ENCODE results near the gene FAM236B.
"Not testable (repeated sequence)": the region's sequence is repeated elsewhere in the genome, so short reads cannot be mapped to it uniquely, and the experiment has no call there.

The FAM236B gene

GRCh38 chrX:72777467-72777790, 5.0 kb downstream of the FAM236B start:
- not testable (repeated sequence) for H3K4ac ChIP-seq (ENCODE audit: low read depth in 1 of 2, low read length in 2 of 2); H3K9ac ChIP-seq (ENCODE audit: low read length); DNase-seq; H3K4me1 ChIP-seq (ENCODE audit: control insufficient read depth, insufficient read depth, low read depth, low read length); H3K27ac ChIP-seq (ENCODE audit: low read length, poor library complexity, severe bottlenecking); H3K79me1 ChIP-seq (replicated peaks; ENCODE audit: low read length, poor library complexity, severe bottlenecking); H3K14ac ChIP-seq (ENCODE audit: low read length in 2 of 2); H2AFZ ChIP-seq (ENCODE audit: low read depth, low read length); H4K91ac ChIP-seq (ENCODE audit: low read length); H2BK15ac ChIP-seq (ENCODE audit: low read depth, poor library complexity, severe bottlenecking); H3K27me3 ChIP-seq (ENCODE audit: control insufficient read depth in 1 of 2, insufficient read depth in 1 of 2, low read length in 2 of 2); H2BK120ac ChIP-seq (ENCODE audit: low read depth, low read length); H3K36me3 ChIP-seq (ENCODE audit: control insufficient read depth in 1 of 2, insufficient read depth in 2 of 2, low read depth in 1 of 2, low read length in 2 of 2); H3K23ac ChIP-seq (ENCODE audit: low read length in 2 of 2); H2BK5ac ChIP-seq (ENCODE audit: low read depth, low read length, poor library complexity, severe bottlenecking); H3K4me2 ChIP-seq (ENCODE audit: low read length, poor library complexity, severe bottlenecking); H3K4me3 ChIP-seq (ENCODE audit: insufficient read depth in 1 of 2, low read depth in 1 of 2, low read length in 2 of 2); H2BK12ac ChIP-seq (ENCODE audit: low read length in 2 of 2); H3K9me3 ChIP-seq (ENCODE audit: control insufficient read depth, low read length); H3K18ac ChIP-seq (ENCODE audit: low read depth in 1 of 2, low read length in 2 of 2); H4K8ac ChIP-seq (ENCODE audit: low read length); H2AK5ac ChIP-seq (ENCODE audit: low read length, severe bottlenecking)
- no CpG with 5 or more reads among the region's 15 CpGs for WGBS

GRCh38 chrX:72776653-72777466, 5.6 kb downstream of the FAM236B start, which contains the start of gene DMRTC1B:
Gene DMRTC1B (plus strand): TSS chrX:72776890. CDS start chrX:72845136, 68,246 bp downstream.
- H3K4ac ChIP-seq (ENCODE audit: low read depth in 1 of 2, low read length in 2 of 2); H3K9ac ChIP-seq (ENCODE audit: low read length); H2BK15ac ChIP-seq (ENCODE audit: low read depth, poor library complexity, severe bottlenecking); H3K36me3 ChIP-seq (ENCODE audit: control insufficient read depth in 1 of 2, insufficient read depth in 2 of 2, low read depth in 1 of 2, low read length in 2 of 2); H3K27ac ChIP-seq (ENCODE audit: low read length, poor library complexity, severe bottlenecking); H3K23ac ChIP-seq (ENCODE audit: low read length in 2 of 2); H4K91ac ChIP-seq (ENCODE audit: low read length); H3K18ac ChIP-seq (ENCODE audit: low read depth in 1 of 2, low read length in 2 of 2); H3K4me3 ChIP-seq (ENCODE audit: insufficient read depth in 1 of 2, low read depth in 1 of 2, low read length in 2 of 2); H3K27me3 ChIP-seq (ENCODE audit: control insufficient read depth in 1 of 2, insufficient read depth in 1 of 2, low read length in 2 of 2); H3K9me3 ChIP-seq (ENCODE audit: control insufficient read depth, low read length); H2BK12ac ChIP-seq (ENCODE audit: low read length in 2 of 2); H3K14ac ChIP-seq (ENCODE audit: low read length in 2 of 2); DNase-seq; H3K4me2 ChIP-seq (ENCODE audit: low read length, poor library complexity, severe bottlenecking); H2AK5ac ChIP-seq (ENCODE audit: low read length, severe bottlenecking); H4K8ac ChIP-seq (ENCODE audit: low read length); H3K4me1 ChIP-seq (ENCODE audit: control insufficient read depth, insufficient read depth, low read depth, low read length); H2BK5ac ChIP-seq (ENCODE audit: low read depth, low read length, poor library complexity, severe bottlenecking); H2BK120ac ChIP-seq (ENCODE audit: low read depth, low read length); H2AFZ ChIP-seq (ENCODE audit: low read depth, low read length); H3K79me1 ChIP-seq (replicated peaks; ENCODE audit: low read length, poor library complexity, severe bottlenecking): not testable (repeated sequence)
- WGBS: no CpG with 5 or more reads among the region's 44 CpGs

- not testable (repeated sequence) for H3K23ac ChIP-seq (ENCODE audit: low read length in 2 of 2); H3K27ac ChIP-seq (ENCODE audit: low read length, poor library complexity, severe bottlenecking); H4K91ac ChIP-seq (ENCODE audit: low read length); H3K18ac ChIP-seq (ENCODE audit: low read depth in 1 of 2, low read length in 2 of 2); H2BK15ac ChIP-seq (ENCODE audit: low read depth, poor library complexity, severe bottlenecking); H2BK120ac ChIP-seq (ENCODE audit: low read depth, low read length); H3K36me3 ChIP-seq (ENCODE audit: control insufficient read depth in 1 of 2, insufficient read depth in 2 of 2, low read depth in 1 of 2, low read length in 2 of 2); H3K4me1 ChIP-seq (ENCODE audit: control insufficient read depth, insufficient read depth, low read depth, low read length); H2BK12ac ChIP-seq (ENCODE audit: low read length in 2 of 2); H3K4me2 ChIP-seq (ENCODE audit: low read length, poor library complexity, severe bottlenecking); H3K79me1 ChIP-seq (replicated peaks; ENCODE audit: low read length, poor library complexity, severe bottlenecking); H3K4me3 ChIP-seq (ENCODE audit: insufficient read depth in 1 of 2, low read depth in 1 of 2, low read length in 2 of 2); H4K8ac ChIP-seq (ENCODE audit: low read length); H3K4ac ChIP-seq (ENCODE audit: low read depth in 1 of 2, low read length in 2 of 2); H3K14ac ChIP-seq (ENCODE audit: low read length in 2 of 2); DNase-seq; H3K9me3 ChIP-seq (ENCODE audit: control insufficient read depth, low read length); H3K27me3 ChIP-seq (ENCODE audit: control insufficient read depth in 1 of 2, insufficient read depth in 1 of 2, low read length in 2 of 2); H2BK5ac ChIP-seq (ENCODE audit: low read depth, low read length, poor library complexity, severe bottlenecking); H3K9ac ChIP-seq (ENCODE audit: low read length); H2AFZ ChIP-seq (ENCODE audit: low read depth, low read length); H2AK5ac ChIP-seq (ENCODE audit: low read length, severe bottlenecking)
- WGBS: no CpG with 5 or more reads among the region's 9 CpGs
Measured at GRCh38 chrX:72760454-72760853, 22.0 kb downstream of the FAM236B start.

- H3K4ac ChIP-seq (ENCODE audit: low read depth in 1 of 2, low read length in 2 of 2); H3K27me3 ChIP-seq (ENCODE audit: control insufficient read depth in 1 of 2, insufficient read depth in 1 of 2, low read length in 2 of 2); H3K4me3 ChIP-seq (ENCODE audit: insufficient read depth in 1 of 2, low read depth in 1 of 2, low read length in 2 of 2); H3K36me3 ChIP-seq (ENCODE audit: control insufficient read depth in 1 of 2, insufficient read depth in 2 of 2, low read depth in 1 of 2, low read length in 2 of 2); H3K14ac ChIP-seq (ENCODE audit: low read length in 2 of 2); H3K18ac ChIP-seq (ENCODE audit: low read depth in 1 of 2, low read length in 2 of 2); H2BK15ac ChIP-seq (ENCODE audit: low read depth, poor library complexity, severe bottlenecking); H2AFZ ChIP-seq (ENCODE audit: low read depth, low read length); H2BK5ac ChIP-seq (ENCODE audit: low read depth, low read length, poor library complexity, severe bottlenecking); H3K4me1 ChIP-seq (ENCODE audit: control insufficient read depth, insufficient read depth, low read depth, low read length); H3K27ac ChIP-seq (ENCODE audit: low read length, poor library complexity, severe bottlenecking); H3K9ac ChIP-seq (ENCODE audit: low read length); H3K9me3 ChIP-seq (ENCODE audit: control insufficient read depth, low read length); H2BK12ac ChIP-seq (ENCODE audit: low read length in 2 of 2); H2BK120ac ChIP-seq (ENCODE audit: low read depth, low read length); H2AK5ac ChIP-seq (ENCODE audit: low read length, severe bottlenecking); H3K4me2 ChIP-seq (ENCODE audit: low read length, poor library complexity, severe bottlenecking); H3K23ac ChIP-seq (ENCODE audit: low read length in 2 of 2); DNase-seq; H3K79me1 ChIP-seq (replicated peaks; ENCODE audit: low read length, poor library complexity, severe bottlenecking); H4K91ac ChIP-seq (ENCODE audit: low read length); H4K8ac ChIP-seq (ENCODE audit: low read length): not testable (repeated sequence)
- no CpG with 5 or more reads among the region's 3 CpGs for WGBS
Measured at GRCh38 chrX:72748545-72748944, 33.9 kb downstream of the FAM236B start.
